Measurements from ENCODE around the gene HOXB8.

Gene HOXB8

GRCh38 chr17:48595278-48595999 is 19.7 kb downstream of the HOXB8 start:
- peaks cover 28% of the 10 kb centered on the region for H3K27me3 ChIP-seq (ENCODE audit: low read depth)
- in situ Hi-C loops (cut with MboI; ENCODE audit: low sequenced_read_pairs), result no loop called here
- H3K36me3 ChIP-seq (replicated peaks), result no peaks in the 10 kb centered on the region
- no peak overlapping the region for H3K4me3 ChIP-seq
- peaks cover 11% of the 10 kb centered on the region for H3K4me1 ChIP-seq
- no peaks in the 10 kb centered on the region for H3K9me3 ChIP-seq
- DNase-seq (ENCODE audit: low spot score in 2 of 2), result no peak

GRCh38 chr17:48594538-48595277 is 20.4 kb downstream of the HOXB8 start:
- peaks cover 11% of the 10 kb centered on the region for H3K4me1 ChIP-seq
- H3K9me3 ChIP-seq, result no peaks in the 10 kb centered on the region
- H3K27me3 ChIP-seq (ENCODE audit: low read depth), result peaks cover 25% of the 10 kb centered on the region
- no peak for DNase-seq (ENCODE audit: low spot score in 2 of 2)
- no peaks in the 10 kb centered on the region for H3K36me3 ChIP-seq (replicated peaks)
- in situ Hi-C loops (cut with MboI; ENCODE audit: low sequenced_read_pairs), result loop anchor here (5.0 kb wide), 1 partner anchor 257 kb away; no protein-coding TSS in a partner anchor
- H3K4me3 ChIP-seq, result no peak overlapping the region

GRCh38 chr17:48593840-48594537 is 21.1 kb downstream of the HOXB8 start:
- Histone ChIP-seq H3K9me3 (no peaks in the 10 kb centered on the region), H3K27me3 (ENCODE audit: low read depth) (peaks cover 25% of the 10 kb centered on the region), H3K4me3 (no peak overlapping the region; the same call in 1 of the 2 replicates), H3K36me3 (replicated peaks) (no peaks in the 10 kb centered on the region), H3K4me1 (peaks cover 11% of the 10 kb centered on the region)
- DNase-seq (ENCODE audit: low spot score in 2 of 2), result peak; percentile 87 to 89
- in situ Hi-C loops (cut with MboI; ENCODE audit: low sequenced_read_pairs), result loop anchor here (5.0 kb wide), 1 partner anchor 257 kb away; no protein-coding TSS in a partner anchor

GRCh38 chr17:48593126-48593829 is 21.8 kb downstream of the HOXB8 start, which contains the start of gene HOXB5:
TSS of gene HOXB5 (minus strand) at chr17:48593779. CDS start at chr17:48593682, 97 bp downstream.
- H3K36me3 ChIP-seq (replicated peaks), result no peaks in the 10 kb centered on the region
- DNase-seq (ENCODE audit: low spot score in 2 of 2), result peak in 1 of 2 experiments; percentile 50
- no peaks in the 10 kb centered on the region for H3K9me3 ChIP-seq
- peaks cover 11% of the 10 kb centered on the region for H3K4me1 ChIP-seq
- in situ Hi-C loops (cut with MboI; ENCODE audit: low sequenced_read_pairs), result loop anchor here (5.0 kb wide), 1 partner anchor 256 kb away; no protein-coding TSS in a partner anchor
- peak within 1 kb of the TSS; percentile 24 for H3K4me3 ChIP-seq
- H3K27me3 ChIP-seq (ENCODE audit: low read depth), result peaks cover 20% of the 10 kb centered on the region

GRCh38 chr17:48592577-48592976 is 22.5 kb downstream of the HOXB8 start:
- peaks cover 21% of the 10 kb centered on the region for H3K27me3 ChIP-seq (ENCODE audit: low read depth)
- H3K36me3 ChIP-seq (replicated peaks), result no peaks in the 10 kb centered on the region
- DNase-seq (ENCODE audit: low spot score in 2 of 2), result no peak
- peaks cover 10% of the 10 kb centered on the region for H3K4me1 ChIP-seq
- H3K9me3 ChIP-seq, result no peaks in the 10 kb centered on the region
- in situ Hi-C loops (cut with MboI; ENCODE audit: low sequenced_read_pairs), result loop anchor here (5.0 kb wide), 1 partner anchor 255 kb away; no protein-coding TSS in a partner anchor
- H3K4me3 ChIP-seq, result no peak overlapping the region

GRCh38 chr17:48592057-48592514 is 23.0 kb downstream of the HOXB8 start:
- H3K27me3 ChIP-seq (ENCODE audit: low read depth), result peaks cover 16% of the 10 kb centered on the region
- no peaks in the 10 kb centered on the region for H3K36me3 ChIP-seq (replicated peaks)
- no peak overlapping the region for H3K4me3 ChIP-seq
- in situ Hi-C loops (cut with MboI; ENCODE audit: low sequenced_read_pairs), result loop anchor here (5.0 kb wide), 1 partner anchor 255 kb away; no protein-coding TSS in a partner anchor
- no peak for DNase-seq (ENCODE audit: low spot score in 2 of 2)
- H3K9me3 ChIP-seq, result no peaks in the 10 kb centered on the region
- H3K4me1 ChIP-seq, result peaks cover 7% of the 10 kb centered on the region

GRCh38 chr17:48591255-48592056 is 23.6 kb downstream of the HOXB8 start:
- Histone ChIP-seq H3K27me3 (ENCODE audit: low read depth) (peaks cover 16% of the 10 kb centered on the region), H3K4me3 (no peak overlapping the region), H3K9me3 (no peaks in the 10 kb centered on the region), H3K4me1 (peaks cover 7% of the 10 kb centered on the region), H3K36me3 (replicated peaks) (no peaks in the 10 kb centered on the region)
- no peak for DNase-seq (ENCODE audit: low spot score in 2 of 2)
- in situ Hi-C loops (cut with MboI; ENCODE audit: low sequenced_read_pairs), result loop anchor here (5.0 kb wide), 1 partner anchor 254 kb away; no protein-coding TSS in a partner anchor

- no peak for DNase-seq (ENCODE audit: low spot score in 2 of 2)
- Histone ChIP-seq H3K9me3 (no peaks in the 10 kb centered on the region), H3K36me3 (replicated peaks) (no peaks in the 10 kb centered on the region), H3K4me3 (no peak overlapping the region), H3K4me1 (peaks cover 8% of the 10 kb centered on the region), H3K27me3 (ENCODE audit: low read depth) (peaks cover 21% of the 10 kb centered on the region)
- in situ Hi-C loops (cut with MboI; ENCODE audit: low sequenced_read_pairs), result loop anchor here (5.0 kb wide), 1 partner anchor 253 kb away; no protein-coding TSS in a partner anchor
These were observed 24.4 kb downstream of the HOXB8 start for GRCh38 chr17:48590607-48591161.

GRCh38 chr17:48589831-48590606 is 25.1 kb downstream of the HOXB8 start, which contains the start of gene HOXB3:
TSS of gene HOXB3 (minus strand) at chr17:48590241. CDS start at chr17:48552474, 37,767 bp downstream.
- peaks cover 21% of the 10 kb centered on the region for H3K27me3 ChIP-seq (ENCODE audit: low read depth)
- H3K4me1 ChIP-seq, result peaks cover 11% of the 10 kb centered on the region
- in situ Hi-C loops (cut with MboI; ENCODE audit: low sequenced_read_pairs), result loop anchor here (5.0 kb wide), 1 partner anchor 253 kb away; no protein-coding TSS in a partner anchor
- no peaks in the 10 kb centered on the region for H3K9me3 ChIP-seq
- no peaks in the 10 kb centered on the region for H3K36me3 ChIP-seq (replicated peaks)
- no peak for DNase-seq (ENCODE audit: low spot score in 2 of 2)
- H3K4me3 ChIP-seq, result no peak within 1 kb of the TSS

- DNase-seq (ENCODE audit: low spot score in 2 of 2), result no peak
- in situ Hi-C loops (cut with MboI; ENCODE audit: low sequenced_read_pairs), result no loop called here
- Histone ChIP-seq H3K9me3 (no peaks in the 10 kb centered on the region), H3K27me3 (ENCODE audit: low read depth) (peaks cover 21% of the 10 kb centered on the region), H3K36me3 (replicated peaks) (no peaks in the 10 kb centered on the region), H3K4me1 (peaks cover 13% of the 10 kb centered on the region), H3K4me3 (no peak overlapping the region)
These were observed 25.8 kb downstream of the HOXB8 start for GRCh38 chr17:48589060-48589830.

- H3K9me3 ChIP-seq, result no peaks in the 10 kb centered on the region
- no peak overlapping the region for H3K4me3 ChIP-seq
- H3K27me3 ChIP-seq (ENCODE audit: low read depth), result peaks cover 21% of the 10 kb centered on the region
- DNase-seq (ENCODE audit: low spot score in 2 of 2), result no peak
- in situ Hi-C loops (cut with MboI; ENCODE audit: low sequenced_read_pairs), result no loop called here
- no peaks in the 10 kb centered on the region for H3K36me3 ChIP-seq (replicated peaks)
- peaks cover 12% of the 10 kb centered on the region for H3K4me1 ChIP-seq
These were observed 26.6 kb downstream of the HOXB8 start for GRCh38 chr17:48588528-48588927.
